ENCODE results near the gene FAM163B. TPM values are rescaled to one million over a fixed set of nuclear protein-coding genes. Genes with fewer than 3 reads are reported as not detected.
A peak's percentile ranks its signal among the peaks of the same experiment; 100 is the strongest.

The FAM163B gene
- total and polyA plus RNA-seq, 9 of the 15 experiments (the other 6 are each of a cell fraction or from before 2014, with no cell fraction given) = not detected

- TF ChIP-seq ZNF407 (IDR thresholded peaks at IDR 0.05; ENCODE audit: low read depth) (no peak), TFAP4 (CRISPR knock-in tag; IDR thresholded peaks at IDR 0.05; ENCODE audit: borderline replicate concordance) (no peak), KDM1A (IDR thresholded peaks at IDR 0.05) (0 out of 4 replicates have a peak, but pooled peaks of 1 of the 2 experiments have one; percentile 23), SREBF2 (CRISPR knock-in tag; IDR thresholded peaks at IDR 0.05) (no peak), SRSF9 (IDR thresholded peaks at IDR 0.05; ENCODE audit: borderline replicate concordance, low read depth, low read length) (no peak), ZNF175 (CRISPR knock-in tag; IDR thresholded peaks at IDR 0.05; ENCODE audit: low read depth) (no peak), STAT5A (IDR thresholded peaks at IDR 0.05; ENCODE audit: borderline replicate concordance, low read length) (no peak), ZEB2 (IDR thresholded peaks at IDR 0.05) (0 out of 2 replicates have a peak, but pooled peaks have one; percentile 27), GABPA (tag; conservative IDR thresholded peaks at IDR 0.05; ENCODE audit: low read depth) (no peak), MAX (CRISPR knock-in tag; IDR thresholded peaks at IDR 0.05) (no peak), E2F8 (IDR thresholded peaks at IDR 0.05; ENCODE audit: low read depth, partially characterized antibody) (no peak), LARP7 (IDR thresholded peaks at IDR 0.05) (0 out of 2 replicates have a peak, but pooled peaks have one; percentile 47), POLR2H (tag; IDR thresholded peaks at IDR 0.05; ENCODE audit: low read depth) (no peak), FOXK1 (CRISPR knock-in tag; IDR thresholded peaks at IDR 0.05; ENCODE audit: borderline replicate concordance) (no peak), GATAD2A (IDR thresholded peaks at IDR 0.05) (no peak), HNRNPUL1 (IDR thresholded peaks at IDR 0.05; ENCODE audit: low read length) (no peak)
Measured at GRCh38 chr9:133532937-133533668, 76.1 kb downstream of the FAM163B start (continued).

Measured in K562 (cell line).